GM21447 (cell line): Measurements from ENCODE around the gene VDAC1.
A peak's percentile ranks its signal among the peaks of the same experiment; 100 is the strongest.
"Not testable (repeated sequence)": the region's sequence is repeated elsewhere in the genome, so short reads cannot be mapped to it uniquely, and the experiment has no call there.

Experiments used
- ATAC-seq: cut with Tn5 transposase; IDR thresholded peaks from one replicate; pipeline ENCODE4 v1.9.1; 2021; ENCODE audit not compliant: unreplicated experiment

Gene VDAC1

GRCh38 chr5:133995883-133996563 lies 8.8 kb downstream of the VDAC1 start:
- ATAC-seq = no peak

DNA sequence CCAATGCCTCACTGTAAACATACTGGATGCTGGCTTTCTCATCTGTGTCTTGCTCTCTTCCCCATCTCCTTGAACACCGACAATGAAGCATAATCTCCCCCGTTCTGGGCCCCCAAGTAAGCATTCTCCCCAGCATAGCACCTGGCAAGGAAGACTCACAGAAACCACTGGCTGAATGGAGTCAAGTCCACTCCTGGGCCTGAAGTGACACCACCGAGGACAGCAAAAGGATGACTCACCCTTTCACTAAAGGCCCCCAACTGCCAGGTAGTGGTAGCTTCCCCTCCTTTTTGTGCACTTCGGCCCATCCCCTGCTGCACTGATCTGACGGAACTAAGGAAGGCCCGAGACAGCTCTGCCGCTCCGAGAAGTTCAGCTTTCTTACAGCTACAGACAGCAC lies 9.4 kb downstream of the VDAC1 start:
- ATAC-seq = no peak

DNA sequence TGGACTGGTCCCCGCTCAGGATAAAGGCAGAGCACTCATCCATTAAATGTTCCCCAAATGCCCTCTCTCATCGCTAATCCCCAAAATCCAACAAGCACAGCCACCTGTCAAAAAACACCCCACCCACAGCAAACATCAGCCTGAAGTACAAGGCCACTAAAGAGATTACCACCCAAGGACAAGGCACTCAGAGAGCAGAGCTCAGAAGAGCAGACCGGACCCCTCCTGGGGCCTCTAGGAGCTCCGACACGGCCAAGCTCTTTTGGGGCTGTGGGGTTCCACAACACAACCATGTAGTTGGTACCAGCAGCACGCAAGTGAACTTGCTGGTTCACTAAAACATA lies 9.8 kb downstream of the VDAC1 start:
- no peak for ATAC-seq

DNA sequence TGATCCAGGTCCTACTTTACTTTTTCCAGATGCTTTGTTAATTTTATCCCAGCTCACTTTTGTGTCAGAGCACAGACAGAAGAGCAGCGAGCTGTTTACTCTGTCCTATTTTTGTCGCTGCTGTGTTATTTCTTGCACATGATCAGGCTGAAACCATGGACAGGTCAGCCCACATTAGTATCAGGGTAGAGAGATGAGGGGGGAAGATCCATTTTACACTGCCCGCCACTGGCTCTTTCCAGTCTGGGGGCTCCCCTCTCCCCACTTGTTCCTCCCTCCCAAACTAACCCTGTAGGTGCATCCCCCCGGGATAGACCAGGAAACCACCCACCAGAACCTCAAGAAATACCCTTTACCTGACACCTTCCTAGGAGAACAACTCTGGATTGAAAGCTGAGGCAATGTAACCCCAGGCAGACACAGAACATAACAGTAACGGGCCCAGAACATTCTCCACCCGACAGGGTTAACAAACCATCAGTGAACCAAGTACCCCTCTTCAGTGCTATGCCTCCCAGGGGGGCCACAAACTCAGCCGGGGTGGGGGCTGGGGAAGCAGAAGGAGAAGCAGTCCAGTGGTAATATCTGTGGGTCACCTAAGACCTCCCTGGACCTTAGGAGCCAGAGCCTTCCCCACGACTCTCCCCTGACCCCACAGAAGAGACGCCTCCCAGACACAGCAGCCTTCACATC lies 10.3 kb downstream of the VDAC1 start:
- no peak for ATAC-seq

DNA sequence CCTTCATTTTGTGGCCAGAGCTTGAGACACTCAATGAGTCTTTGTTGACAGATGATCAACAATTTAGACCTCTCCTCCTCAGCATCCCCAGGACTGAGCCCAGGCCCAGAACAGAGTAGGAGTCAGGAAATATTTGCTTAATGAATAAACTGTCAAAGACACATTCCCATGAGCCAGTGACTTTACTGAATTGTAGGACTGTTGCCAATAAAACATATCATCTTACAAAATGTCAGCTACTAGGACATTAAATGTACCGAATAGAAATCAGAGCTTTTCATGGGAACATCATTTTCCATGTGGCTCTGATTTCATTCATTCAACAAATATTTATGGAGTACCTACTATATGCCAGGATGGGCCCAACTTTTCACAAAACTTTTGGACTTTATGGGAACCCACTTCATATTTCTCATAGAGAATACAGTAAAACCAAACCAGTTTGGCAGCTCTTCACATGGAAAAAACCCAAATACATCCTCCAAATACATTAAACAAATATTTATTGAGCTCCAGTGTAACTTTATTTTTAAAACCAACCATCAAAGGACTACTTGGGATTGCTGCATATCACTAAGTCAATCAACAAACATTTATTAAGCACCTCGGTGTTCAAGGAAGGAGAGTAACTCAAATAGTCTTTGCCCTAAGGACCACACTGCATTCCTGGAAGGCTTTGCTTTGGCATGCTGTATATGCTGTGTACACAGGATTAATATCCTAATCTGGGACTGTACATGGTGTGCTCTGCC lies 11.4 kb downstream of the VDAC1 start:
- ATAC-seq = no peak

DNA sequence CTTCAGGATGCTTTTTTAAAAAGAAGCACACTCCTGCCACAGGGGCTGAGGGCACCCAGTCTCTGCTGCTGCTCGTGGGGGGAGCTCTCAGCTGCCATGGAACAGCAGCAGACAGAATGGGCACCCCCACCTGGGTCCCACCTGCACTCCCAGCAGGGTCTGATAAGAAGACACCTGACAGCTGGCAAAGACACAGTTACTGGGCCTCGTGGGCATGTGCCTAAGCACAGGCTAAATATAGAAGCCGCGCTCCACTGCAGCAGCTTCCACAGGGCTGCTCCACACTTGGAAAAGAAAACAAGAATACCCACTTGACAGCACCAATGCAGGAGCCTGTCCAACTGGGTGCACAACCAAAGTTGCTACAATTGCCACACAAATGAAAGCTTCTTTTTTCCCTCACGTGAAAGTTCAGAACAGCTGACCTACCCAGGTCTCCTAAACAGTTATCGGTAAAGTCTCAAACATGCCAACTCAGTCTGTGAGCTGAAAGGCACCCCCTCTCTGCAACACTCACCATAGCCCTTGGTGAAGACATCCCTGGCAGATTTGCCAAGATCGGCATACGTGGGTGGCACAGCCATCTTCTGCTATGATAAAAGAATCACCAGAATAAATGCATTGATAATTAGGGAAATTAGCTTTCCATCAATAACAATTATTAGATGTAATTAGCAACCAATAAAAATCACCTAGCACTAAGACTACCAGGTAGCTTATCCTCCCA lies 12.2 kb downstream of the VDAC1 start:
- no peak for ATAC-seq

DNA sequence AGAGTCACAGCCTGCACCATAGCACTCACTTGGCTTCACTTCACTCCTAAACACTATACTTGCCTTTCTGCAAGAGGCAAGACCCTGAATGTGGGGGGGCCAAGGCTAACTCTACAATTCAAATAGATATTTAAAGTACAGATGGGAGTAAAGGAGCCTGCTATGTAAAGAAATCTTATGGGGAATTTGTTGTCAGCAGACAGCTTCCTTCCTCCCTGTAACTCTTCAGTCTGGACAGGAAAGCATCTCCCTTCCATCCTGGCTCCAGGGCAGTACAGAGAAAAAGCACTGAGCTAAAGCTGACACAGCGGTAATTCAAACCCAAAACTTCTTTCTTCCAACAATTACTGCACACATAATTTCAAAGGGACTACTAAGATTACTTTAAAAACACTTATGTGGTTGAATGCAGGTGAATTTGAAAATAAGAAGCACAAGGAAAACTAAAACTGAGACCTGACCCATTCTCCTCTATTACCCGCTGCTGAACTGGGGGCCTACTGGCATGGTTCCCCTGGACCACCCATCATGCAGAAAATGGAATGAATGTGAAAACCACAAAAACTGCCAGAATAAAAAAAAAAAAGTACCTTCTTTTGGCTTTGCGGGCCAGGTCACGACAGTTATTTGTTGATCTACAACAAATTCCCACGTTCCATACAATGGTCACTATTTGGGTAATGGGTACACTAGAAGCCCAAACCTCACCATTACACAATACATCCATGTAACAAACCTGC lies 13.4 kb downstream of the VDAC1 start:
- ATAC-seq = no peak

DNA sequence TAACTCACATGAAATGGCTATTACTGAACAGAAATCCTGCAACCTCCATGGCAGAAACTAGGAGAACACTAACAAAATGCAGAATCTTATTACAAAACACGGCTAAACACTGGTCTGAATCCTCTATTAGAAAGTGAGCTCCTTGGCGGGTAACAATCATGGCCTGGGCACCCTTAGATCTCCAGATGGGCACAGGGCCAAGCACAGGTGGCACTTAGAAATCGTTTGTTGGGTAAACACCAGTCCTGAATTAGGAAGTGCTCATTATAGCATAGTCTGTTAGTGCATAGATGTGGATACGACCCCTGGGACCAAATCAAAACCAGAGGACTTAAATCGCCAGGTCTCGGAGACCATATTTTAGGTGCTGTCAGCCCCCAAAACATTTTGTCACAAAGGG lies 14.4 kb downstream of the VDAC1 start:
- no peak for ATAC-seq

GRCh38 chr5:133985540-133986180 lies 19.1 kb downstream of the VDAC1 start:
- ATAC-seq = no peak

DNA sequence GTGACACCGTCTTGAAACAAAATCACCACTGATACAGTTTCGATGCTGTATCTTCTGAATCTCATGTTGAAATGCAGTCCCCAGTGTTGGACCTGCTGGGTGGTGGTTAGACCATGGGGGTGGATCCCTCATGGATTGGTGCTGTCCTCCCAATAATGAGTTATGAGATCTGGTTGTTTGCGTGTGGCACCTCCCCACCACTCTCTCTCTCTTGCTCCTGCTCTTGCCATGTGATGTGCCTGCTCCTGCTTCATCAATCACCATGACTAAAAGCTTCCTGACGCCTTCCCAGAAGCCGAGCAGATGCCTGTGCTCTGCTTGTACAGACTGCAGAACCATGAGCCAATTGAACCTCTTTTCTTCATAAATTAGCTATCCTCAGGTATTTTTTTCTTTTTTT lies 21.1 kb downstream of the VDAC1 start:
- ATAC-seq = no peak

DNA sequence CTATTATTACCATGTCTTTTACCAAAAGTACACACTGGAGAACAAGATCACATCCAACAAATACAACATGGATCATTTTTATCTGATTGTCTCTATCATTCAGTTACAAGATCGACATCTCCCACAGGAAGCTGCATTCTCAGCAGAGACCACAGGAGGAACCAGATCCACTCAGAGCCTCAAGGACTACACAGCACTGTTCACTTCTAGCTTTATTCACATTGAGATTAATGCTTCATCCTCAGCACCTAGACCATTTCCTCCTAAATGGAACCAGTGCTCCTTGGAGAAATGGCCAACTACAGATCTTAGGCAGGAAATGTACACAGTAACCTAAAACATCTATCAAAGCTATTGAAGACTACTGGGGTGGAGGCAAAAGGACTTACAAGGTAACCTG lies 23.1 kb downstream of the VDAC1 start:
- no peak for ATAC-seq

DNA sequence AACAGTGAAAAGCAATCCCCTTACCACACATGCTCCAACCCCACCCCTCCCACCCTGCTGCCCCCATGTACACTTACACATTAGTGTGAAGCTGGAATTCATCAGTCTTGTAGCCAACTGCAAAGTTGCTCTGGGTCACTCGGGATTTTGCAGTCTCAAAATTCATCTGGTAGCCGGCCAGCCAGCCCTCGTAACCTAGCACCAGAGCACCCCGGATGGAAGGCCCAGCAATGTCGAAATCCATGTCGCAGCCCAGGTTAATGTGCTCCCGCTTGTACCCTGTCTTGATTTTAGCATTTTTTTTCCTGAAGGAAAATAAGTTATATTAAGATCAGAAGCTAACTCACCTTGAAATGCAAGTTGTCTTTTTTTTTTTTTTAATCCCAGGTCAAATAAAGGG lies 24.1 kb downstream of the VDAC1 start:
- no peak for ATAC-seq

DNA sequence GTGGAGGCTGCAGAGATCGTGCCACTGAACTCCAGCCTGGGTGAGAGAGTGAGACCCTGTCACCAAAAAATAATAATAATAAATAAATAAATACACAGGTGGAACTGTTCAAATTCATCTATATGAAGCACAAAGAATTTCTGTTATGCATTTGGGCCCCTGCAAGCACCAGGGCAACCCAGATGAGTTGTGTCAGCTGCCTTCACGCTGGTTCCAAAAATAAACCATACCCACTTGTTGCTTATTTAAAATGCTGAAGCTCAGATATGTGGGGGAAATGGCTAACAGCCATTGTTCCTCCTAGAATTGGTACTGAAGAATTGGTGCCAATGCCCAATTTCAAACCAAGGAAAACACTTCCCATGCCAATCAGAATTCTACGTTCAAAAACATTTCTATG lies 25.8 kb downstream of the VDAC1 start:
- no peak for ATAC-seq

- ATAC-seq = no peak
These were observed 26.9 kb downstream of the VDAC1 start for GRCh38 chr5:133977858-133978257.

DNA sequence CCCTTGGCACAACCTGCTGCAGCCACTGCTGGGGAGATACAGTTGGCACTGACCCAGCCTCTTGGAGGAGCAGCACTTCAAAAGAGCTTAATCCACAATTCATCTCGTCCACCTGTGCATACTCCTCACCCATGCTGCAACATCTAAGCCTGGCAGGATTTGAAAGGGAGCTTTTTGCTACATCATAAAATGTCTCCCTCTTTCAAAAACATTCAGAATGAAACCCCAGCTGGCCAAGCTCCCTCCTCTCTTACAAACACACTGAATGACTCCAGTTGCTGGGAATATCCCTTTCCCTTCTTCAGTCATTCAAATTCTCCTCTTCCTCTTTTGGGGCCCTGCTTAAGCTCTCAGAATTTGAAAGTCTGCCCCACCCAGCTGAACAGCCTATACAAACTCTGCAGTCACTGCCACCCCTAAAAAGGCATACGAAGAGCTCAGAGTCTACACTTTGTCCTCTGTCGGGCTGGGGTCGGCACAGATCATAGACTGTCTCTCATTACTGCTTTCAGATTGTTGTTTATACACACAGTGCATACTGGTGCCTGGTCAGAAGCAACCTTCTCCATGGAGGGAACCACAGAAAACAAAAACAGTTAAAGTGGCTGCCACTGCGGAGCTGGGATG lies 27.5 kb downstream of the VDAC1 start:
- ATAC-seq = peak; percentile 72

GRCh38 chr5:133975546-133975945 lies 29.2 kb downstream of the VDAC1 start:
- ATAC-seq = not testable (repeated sequence)

GRCh38 chr5:133974142-133974541 lies 30.6 kb downstream of the VDAC1 start:
- ATAC-seq = no peak

DNA sequence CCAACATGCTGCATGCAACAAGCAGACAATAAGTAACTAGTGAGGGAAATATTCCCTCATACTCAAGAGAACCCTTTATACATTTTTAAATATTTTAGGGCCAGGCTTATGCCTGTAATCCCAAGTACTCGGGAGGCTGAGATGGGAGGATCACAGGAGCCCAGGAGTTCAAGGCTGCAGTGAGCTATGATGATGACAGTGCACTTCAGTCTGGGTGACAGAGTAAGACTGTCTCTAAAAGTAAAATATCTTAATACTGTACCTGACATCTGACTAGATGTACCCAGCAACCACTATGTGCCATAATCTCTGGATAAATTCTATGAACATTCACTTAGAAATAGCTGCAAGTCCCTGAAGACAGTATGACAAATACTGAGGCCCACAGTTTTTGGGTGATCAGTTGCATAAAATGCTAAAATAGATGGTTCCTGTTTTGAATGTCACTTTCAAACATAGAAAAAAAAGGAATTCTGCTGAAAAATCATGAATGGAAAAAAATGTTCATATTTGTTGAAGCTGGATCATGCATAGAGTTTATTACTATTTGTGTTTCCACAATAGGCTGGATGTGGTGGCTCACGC lies 34.4 kb downstream of the VDAC1 start:
- ATAC-seq = no peak

DNA sequence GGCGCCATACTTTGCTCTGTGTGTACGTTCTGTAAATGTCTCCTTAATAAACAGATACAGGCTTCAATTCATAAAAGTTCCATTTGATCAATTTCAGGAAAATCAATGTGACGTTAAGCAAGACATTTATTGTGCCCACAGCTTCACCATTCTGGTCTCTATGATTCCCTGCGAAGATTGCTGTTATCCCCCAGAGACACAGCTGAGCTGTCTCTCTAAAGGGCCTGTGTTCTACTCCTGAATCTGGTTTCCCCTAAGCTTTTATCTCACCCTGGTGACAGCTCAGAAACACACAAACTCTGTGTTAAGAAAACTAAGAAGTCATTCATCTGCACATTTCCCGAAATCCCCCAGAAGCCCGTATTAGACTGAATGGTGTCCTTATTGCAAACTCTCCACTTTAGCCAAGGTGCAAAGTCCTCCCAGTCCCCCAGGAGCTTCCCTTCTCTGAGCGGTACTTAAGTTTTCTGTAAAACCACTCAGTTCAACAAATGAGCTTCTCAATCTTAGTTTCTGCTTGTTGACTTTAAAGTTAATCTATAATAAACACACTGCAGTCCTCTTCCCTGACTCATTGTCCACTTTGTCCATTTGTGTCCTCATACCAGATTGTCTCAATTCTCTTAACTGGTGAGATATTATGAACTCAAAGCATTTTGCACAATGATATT lies 35.0 kb downstream of the VDAC1 start:
- ATAC-seq = no peak
